Vagina (tissue), 2 donors: ENCODE measurements around the gene PAX6.

ENCODE experiments used
- POLR2A ChIP-seq, 2 donors: fragments of 450-650 bp; IDR thresholded peaks; one replicate each; pipeline ENCODE4 v1.6.1; 2017; ENCODE audit warnings: antibody characterized with exemption in 2 of 2, mild to moderate bottlenecking in 2 of 2, moderate library complexity in 2 of 2
- POLR2AphosphoS5 ChIP-seq, 2 donors: sonication (generic); formaldehyde crosslinking; IDR thresholded peaks; one replicate each; pipeline ENCODE4 v1.9.0; 2017; ENCODE audit warnings: antibody characterized with exemption in 2 of 2, mild to moderate bottlenecking in 2 of 2, low read depth in 1 of 2; ENCODE audit not compliant: insufficient read depth in 1 of 2

DNA sequence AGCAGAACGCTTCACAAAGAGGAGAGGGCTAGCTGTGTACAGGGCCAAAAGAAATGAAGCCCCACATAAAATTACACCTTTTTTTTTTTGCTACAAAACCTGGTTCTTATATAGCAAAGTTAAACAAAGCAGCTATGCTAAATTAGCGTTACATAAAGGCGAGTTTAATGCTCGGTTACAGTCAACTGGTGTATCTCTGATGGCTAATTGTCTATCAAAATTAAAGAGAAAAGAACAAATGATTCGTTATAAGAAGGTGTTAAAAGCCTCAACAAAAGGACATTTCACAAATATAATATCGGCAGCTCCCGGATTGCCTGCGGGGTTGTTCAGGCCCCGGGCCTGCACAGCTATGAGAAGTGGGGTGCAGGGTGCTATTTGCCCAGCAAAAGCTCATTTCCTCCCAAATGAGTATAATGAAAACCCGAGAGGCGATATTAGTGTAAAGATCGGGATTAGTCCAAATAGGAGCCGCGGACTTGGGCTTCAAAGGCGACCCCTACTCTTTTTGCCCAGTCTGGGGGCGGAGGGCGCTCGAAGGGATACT lies 13.3 kb upstream of the PAX6 start:
- TF ChIP-seq POLR2A (IDR thresholded peaks at IDR 0.05): no peak
- no peak for TF ChIP-seq POLR2AphosphoS5 (IDR thresholded peaks at IDR 0.05; ENCODE audit: insufficient read depth in 1 of 2, low read depth in 1 of 2)
